ENCODE results near the gene UBA52.
"Not testable (repeated sequence)": the region's sequence is repeated elsewhere in the genome, so short reads cannot be mapped to it uniquely, and the experiment has no call there.

The UBA52 gene

GRCh38 chr19:18571564-18572344 lies at the start of gene UBA52:
Gene UBA52, plus strand, starts transcription at chr19:18571857. Its CDS starts 1,444 bp downstream, at chr19:18573301.
- Mint-ChIP-seq H3K4me3 (peak within 1 kb of the TSS; percentile 73 to 90), H3K9me3 (no peaks in the 10 kb centered on the region), H3K4me1 (peaks cover 45% of the 10 kb centered on the region), H3K27me3 (no peaks in the 10 kb centered on the region), H3K27ac (peak within 1 kb of the TSS; percentile 97 to 98)
- DNase-seq (peak; percentile 99), ATAC-seq (peak; percentile 97)

DNA sequence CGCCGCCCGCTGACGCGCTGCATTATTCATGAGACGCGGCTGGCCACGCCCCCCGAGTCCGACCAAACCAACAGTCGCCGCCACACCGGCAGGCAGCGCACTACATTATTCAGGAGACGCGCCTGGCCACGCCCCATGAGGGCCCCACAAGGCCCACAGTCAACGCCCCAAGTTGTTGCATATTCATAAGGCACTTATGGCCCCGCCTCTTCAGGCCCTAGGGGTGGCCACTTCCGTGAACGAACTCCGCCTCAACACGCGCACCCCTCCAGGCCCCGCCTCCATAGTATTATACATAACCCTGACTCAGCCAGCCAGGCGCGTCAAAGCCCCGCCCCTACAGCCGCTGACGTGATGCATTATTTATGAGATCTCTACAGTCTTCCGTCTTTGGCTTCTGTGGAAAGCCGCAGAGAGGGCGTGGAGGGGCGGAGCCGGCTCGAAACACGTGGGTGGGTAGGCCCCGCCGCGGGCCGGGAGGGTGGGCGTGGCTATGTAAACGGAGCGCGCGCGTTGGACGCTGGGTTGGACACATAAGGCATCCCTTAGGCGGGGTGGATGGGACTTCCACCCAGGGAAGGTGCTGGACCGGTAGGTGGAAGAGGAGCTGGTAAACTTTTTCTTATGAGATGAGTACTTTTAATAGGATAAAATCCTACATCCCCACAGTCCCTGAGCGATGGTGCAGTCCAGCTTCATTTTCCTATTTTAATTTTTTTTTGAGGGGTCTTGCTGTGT lies 49.4 kb upstream of the UBA52 start:
- peaks cover 24% of the 10 kb centered on the region for H3K4me1 Mint-ChIP-seq
- DNase-seq (peak; percentile 100), ATAC-seq (peak; percentile 92)
- H3K27me3 Mint-ChIP-seq = no peaks in the 10 kb centered on the region
- H3K4me3 Mint-ChIP-seq = peak overlapping the region; percentile 89 to 90
- H3K9me3 Mint-ChIP-seq = no peaks in the 10 kb centered on the region
- H3K27ac Mint-ChIP-seq = peak overlapping the region; percentile 99 to 100

DNA sequence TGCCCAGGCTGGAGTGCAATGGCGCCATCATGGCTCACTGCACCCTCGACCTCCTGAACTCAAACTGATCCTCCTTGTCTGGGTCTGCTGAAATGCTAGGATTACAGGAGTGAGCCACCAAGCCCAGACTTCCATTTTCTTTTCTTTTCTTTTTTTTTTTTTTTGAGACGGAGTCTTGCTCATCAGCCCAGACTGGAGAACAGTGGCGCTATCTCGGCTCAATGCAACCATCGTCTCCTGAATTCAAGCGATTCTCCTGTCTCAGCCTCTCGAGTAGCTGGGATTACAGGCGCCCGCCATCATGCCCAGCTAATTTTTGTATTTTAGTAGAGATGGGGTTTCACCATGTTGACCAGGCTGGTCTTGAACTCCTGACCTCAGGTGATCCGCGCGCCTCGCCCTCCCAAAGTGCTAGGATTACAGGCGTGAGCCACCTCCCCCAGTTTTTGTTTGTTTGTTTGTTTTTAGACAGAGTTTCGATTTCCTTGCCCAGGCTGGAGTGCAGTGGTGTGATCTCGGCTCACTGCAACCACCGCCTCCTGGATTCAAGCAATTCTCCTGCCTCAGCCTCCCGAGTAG lies 48.7 kb upstream of the UBA52 start:
- not testable (repeated sequence) for H3K9me3 Mint-ChIP-seq, ATAC-seq, DNase-seq, H3K27me3 Mint-ChIP-seq
- Mint-ChIP-seq H3K27ac (peak overlapping the region; percentile 99 to 100), H3K4me1 (peaks cover 20% of the 10 kb centered on the region), H3K4me3 (peak overlapping the region; percentile 89 to 90)

GRCh38 chr19:18523841-18524240 lies 47.8 kb upstream of the UBA52 start:
- Mint-ChIP-seq H3K27me3 (no peaks in the 10 kb centered on the region), H3K4me3 (peak overlapping the region in 1 of 2 donors; percentile 22)

DNA sequence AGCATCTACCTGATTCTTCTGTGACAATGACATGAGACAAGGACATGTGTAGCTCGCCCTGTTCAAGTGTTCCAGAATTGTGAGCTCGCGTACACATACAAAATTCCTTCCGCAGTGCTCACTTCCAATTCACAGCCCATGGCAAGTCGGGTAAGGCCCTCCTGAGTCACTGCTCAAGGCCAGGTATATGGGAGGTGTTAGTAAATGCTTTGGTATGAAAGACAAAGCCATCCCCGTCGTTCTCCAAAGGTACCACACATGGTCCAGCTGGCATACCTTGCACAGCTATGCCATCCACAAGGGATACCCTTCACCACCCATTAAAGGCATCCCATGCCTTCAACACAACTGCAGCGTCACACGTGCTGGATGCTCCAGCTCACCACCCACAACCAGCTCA lies 45.3 kb upstream of the UBA52 start:
- Mint-ChIP-seq H3K4me1 (peaks cover 6% of the 10 kb centered on the region), H3K9me3 (no peaks in the 10 kb centered on the region), H3K4me3 (no peak overlapping the region), H3K27ac (no peak overlapping the region), H3K27me3 (no peaks in the 10 kb centered on the region)
- ATAC-seq (no peak), DNase-seq (no peak)

More at GRCh38 chr19:18523841-18524240, 47.8 kb upstream of the UBA52 start:
- DNase-seq (no peak), ATAC-seq (no peak)
- Mint-ChIP-seq H3K4me1 (peaks cover 12% of the 10 kb centered on the region), H3K27ac (peak overlapping the region in 1 of 2 donors; percentile 57), H3K9me3 (no peaks in the 10 kb centered on the region)

DNA sequence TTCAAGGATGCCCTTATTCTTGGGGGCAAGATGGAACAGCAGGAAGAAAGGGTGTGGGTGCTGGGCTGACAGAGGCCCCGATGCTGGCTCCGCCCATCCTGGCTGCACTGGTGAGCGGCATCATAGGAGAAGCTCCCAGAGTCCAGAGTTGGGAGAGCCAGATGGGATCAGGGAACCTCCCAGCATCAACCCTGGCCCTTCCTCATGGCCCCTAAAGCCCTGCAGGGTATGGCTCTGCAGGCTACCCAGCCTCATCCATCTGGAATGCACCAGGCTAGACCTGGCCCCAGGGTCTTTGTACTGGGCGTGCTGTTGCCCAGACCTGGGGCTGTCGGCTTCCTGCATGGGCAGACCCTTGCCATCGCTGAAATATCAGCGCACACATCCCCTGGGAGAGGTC lies 41.9 kb upstream of the UBA52 start:
- H3K9me3 Mint-ChIP-seq = no peaks in the 10 kb centered on the region
- no peaks in the 10 kb centered on the region for H3K27me3 Mint-ChIP-seq
- no peak overlapping the region for H3K27ac Mint-ChIP-seq
- H3K4me1 Mint-ChIP-seq = no peaks in the 10 kb centered on the region
- DNase-seq (no peak), ATAC-seq (no peak)
- no peak overlapping the region for H3K4me3 Mint-ChIP-seq

DNA sequence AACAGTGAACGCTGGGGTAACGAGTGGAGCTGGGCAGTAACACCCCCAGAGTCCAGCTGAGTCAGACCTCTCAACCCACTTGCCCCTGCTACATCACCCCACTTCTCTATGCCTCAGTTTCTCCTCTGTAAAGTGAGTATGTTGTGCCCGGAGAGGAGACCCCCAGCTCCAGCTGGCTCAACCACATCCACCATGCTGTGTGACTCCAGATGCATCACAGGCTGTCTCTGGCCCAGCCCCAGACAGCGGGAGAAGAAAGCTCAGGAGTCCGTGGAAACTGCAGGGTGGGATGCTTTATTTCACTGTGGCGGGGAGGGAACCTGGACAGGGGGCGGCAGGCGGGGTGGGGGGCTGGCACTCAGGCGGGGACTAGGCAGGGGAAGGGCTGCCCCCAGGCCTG lies 40.2 kb upstream of the UBA52 start:
- Mint-ChIP-seq H3K9me3 (no peaks in the 10 kb centered on the region), H3K27me3 (no peaks in the 10 kb centered on the region), H3K4me3 (no peak overlapping the region), H3K4me1 (no peaks in the 10 kb centered on the region), H3K27ac (no peak overlapping the region)
- ATAC-seq (no peak), DNase-seq (no peak)

GRCh38 chr19:18532168-18532890 lies 39.3 kb upstream of the UBA52 start:
- no peaks in the 10 kb centered on the region for H3K27me3 Mint-ChIP-seq
- peak; percentile 12 for ATAC-seq

DNA sequence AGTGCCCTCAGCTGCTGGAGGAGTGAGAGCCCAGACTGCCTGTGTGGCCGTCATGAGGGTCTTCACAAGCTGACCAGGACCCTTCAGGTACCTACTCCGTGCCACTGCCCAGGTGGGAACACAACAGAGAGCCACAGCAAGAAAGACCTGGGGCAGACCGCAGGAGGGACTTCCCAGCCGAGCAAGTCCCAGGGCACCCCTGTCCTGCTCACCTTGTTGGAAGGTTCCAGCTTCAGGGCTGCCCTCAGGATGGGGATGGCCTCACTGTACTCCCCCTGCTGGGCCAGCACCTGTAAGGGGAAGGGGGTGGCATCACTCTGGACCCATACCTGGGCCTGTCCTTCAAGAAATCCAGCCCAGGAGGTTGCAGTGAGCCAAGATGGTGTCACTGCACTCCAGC lies 38.6 kb upstream of the UBA52 start:
- Mint-ChIP-seq H3K9me3 (no peaks in the 10 kb centered on the region), H3K4me3 (no peak overlapping the region), H3K4me1 (no peaks in the 10 kb centered on the region), H3K27ac (no peak overlapping the region), H3K27me3 (no peaks in the 10 kb centered on the region)
- no peak for DNase-seq
- ATAC-seq = no peak

More at GRCh38 chr19:18532168-18532890, 39.3 kb upstream of the UBA52 start:
- Mint-ChIP-seq H3K9me3 (no peaks in the 10 kb centered on the region), H3K4me1 (no peaks in the 10 kb centered on the region), H3K4me3 (no peak overlapping the region), H3K27ac (peak overlapping the region in 1 of 2 donors; percentile 67)
- DNase-seq = no peak

GRCh38 chr19:18536475-18536874 lies 35.2 kb upstream of the UBA52 start:
- H3K27ac Mint-ChIP-seq = no peak overlapping the region
- DNase-seq (no peak), ATAC-seq (no peak)
- H3K4me3 Mint-ChIP-seq = no peak overlapping the region
- H3K4me1 Mint-ChIP-seq = peaks cover 4% of the 10 kb centered on the region
- H3K27me3 Mint-ChIP-seq = no peaks in the 10 kb centered on the region
- no peaks in the 10 kb centered on the region for H3K9me3 Mint-ChIP-seq

DNA sequence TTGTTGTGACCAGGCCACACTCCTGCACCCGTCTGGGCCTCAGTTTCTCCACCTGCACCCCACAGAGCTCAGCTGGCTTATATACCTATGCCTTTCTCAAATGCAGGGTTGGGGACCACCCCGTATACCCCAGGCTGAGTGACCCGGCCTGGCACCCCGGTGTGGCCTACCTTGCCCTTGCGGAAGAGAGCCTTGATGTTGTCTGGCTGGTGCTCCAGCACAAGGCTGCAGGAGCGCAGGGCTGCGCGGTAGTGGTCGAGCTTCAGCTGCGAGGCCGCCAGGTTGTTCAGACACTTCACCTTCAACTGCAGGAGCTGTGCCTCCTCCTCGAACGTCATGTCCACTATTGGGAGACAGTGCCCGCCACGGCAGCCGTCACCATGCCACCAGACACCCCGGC lies 34.2 kb upstream of the UBA52 start:
- H3K27me3 Mint-ChIP-seq = no peaks in the 10 kb centered on the region
- ATAC-seq (no peak), DNase-seq (no peak)
- H3K9me3 Mint-ChIP-seq = no peaks in the 10 kb centered on the region
- H3K27ac Mint-ChIP-seq = no peak overlapping the region
- no peak overlapping the region for H3K4me3 Mint-ChIP-seq
- peaks cover 13% of the 10 kb centered on the region for H3K4me1 Mint-ChIP-seq

GRCh38 chr19:18538115-18538514 lies 33.5 kb upstream of the UBA52 start:
- DNase-seq = no peak
- Mint-ChIP-seq H3K9me3 (no peaks in the 10 kb centered on the region), H3K27me3 (no peaks in the 10 kb centered on the region), H3K4me1 (peaks cover 17% of the 10 kb centered on the region), H3K4me3 (no peak overlapping the region), H3K27ac (no peak overlapping the region)
- no peak for ATAC-seq

DNA sequence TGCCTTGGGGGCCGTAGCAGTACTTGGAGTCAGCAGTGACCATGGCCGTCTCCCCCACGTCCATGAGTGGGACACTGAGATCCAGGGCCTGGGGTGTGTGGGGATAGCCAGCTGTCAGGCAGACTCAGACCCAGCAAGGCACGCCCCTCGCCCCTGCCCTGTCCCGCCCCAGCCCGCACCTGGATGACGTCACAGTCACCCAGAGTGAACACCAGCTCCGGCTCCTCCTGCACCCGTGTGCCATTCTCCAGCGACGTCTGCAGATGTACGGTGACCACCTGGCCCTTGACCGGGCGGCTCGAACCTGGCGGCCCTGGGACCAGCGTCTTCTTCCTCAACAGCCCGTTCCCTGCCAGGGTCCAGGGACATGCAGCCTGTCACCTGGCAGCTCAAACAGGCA lies 32.3 kb upstream of the UBA52 start:
- peak overlapping the region in 1 of 2 donors; percentile 91 for H3K27ac Mint-ChIP-seq
- DNase-seq = no peak
- H3K27me3 Mint-ChIP-seq = no peaks in the 10 kb centered on the region
- ATAC-seq = no peak
- H3K9me3 Mint-ChIP-seq = no peaks in the 10 kb centered on the region
- no peak overlapping the region for H3K4me3 Mint-ChIP-seq
- H3K4me1 Mint-ChIP-seq = peaks cover 24% of the 10 kb centered on the region

GRCh38 chr19:18540200-18540599 lies 31.5 kb upstream of the UBA52 start:
- ATAC-seq, H3K4me3 Mint-ChIP-seq, H3K27me3 Mint-ChIP-seq, DNase-seq, H3K9me3 Mint-ChIP-seq: not testable (repeated sequence)
- peaks cover 32% of the 10 kb centered on the region for H3K4me1 Mint-ChIP-seq
- peak overlapping the region in 1 of 2 donors; percentile 54 for H3K27ac Mint-ChIP-seq

DNA sequence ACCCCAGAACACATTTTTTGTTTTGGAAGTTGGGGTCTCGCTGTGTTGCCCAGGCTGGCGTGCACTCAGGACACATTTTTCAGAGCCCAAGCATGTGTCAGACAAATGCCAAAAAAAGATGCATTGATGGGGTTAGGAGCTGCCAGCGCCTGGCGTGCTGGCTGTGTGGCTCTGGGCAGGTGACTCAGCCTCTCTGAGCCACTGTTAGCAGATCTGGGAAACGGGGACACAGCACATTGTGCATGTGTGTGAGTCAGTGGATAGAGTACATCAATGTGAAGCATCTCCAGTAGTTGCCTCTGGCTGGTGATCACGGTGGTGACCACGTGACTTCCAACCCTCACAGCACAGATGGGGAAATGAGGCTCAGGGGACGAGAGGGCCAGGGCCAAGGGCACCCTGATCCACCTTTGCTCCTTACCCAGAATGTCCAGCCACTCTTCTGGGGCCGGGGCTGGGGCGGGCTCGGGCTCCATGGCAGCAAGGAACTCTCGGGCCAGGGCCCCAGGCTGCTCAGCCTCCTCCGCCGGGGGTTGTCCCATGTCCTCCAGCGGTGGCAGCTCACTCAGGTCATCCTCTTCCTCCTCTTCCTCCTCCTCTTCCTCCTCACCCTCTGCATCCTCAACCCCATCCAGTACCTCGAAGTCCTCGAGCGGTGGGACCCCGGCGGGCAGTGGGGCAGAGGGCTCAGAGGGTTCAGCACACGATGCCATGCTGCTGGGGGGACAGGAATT lies 30.2 kb upstream of the UBA52 start:
- ATAC-seq = no peak
- no peak overlapping the region for H3K4me3 Mint-ChIP-seq
- H3K27ac Mint-ChIP-seq = peak overlapping the region in 1 of 2 donors; percentile 52

More for the DNA sequence above, 30.2 kb upstream of the UBA52 start:
- Mint-ChIP-seq H3K9me3 (no peaks in the 10 kb centered on the region), H3K27me3 (no peaks in the 10 kb centered on the region), H3K4me1 (peaks cover 35% of the 10 kb centered on the region)
- DNase-seq = no peak
